ENCODE results near the gene GRAP2.

DNA sequence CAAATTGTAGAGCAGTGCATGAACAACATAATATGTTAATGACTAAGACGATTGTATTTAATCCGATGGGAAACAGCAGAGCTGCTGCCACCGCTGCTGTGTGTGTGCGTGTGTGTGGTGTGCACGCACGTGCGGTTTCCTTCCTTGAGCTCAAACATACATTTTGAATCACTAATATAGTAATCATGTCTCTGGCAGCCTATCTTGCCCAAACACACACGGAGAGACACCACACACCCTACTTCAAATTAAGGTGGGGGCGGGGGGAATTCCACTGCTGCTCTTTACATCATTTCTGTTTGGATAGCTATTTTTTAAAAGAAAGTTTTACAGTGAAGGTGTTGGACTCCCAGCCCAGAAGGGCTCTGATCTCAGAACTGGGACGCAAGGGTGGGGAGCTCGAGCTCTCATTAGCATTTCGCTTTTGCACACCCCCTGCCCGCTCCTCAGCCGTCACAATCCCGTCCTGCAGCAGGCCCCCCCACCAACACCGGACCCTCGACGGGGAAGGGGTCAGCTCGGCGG lies 93.2 kb downstream of the GRAP2 start:
- TF ChIP-seq, protein P1, sequence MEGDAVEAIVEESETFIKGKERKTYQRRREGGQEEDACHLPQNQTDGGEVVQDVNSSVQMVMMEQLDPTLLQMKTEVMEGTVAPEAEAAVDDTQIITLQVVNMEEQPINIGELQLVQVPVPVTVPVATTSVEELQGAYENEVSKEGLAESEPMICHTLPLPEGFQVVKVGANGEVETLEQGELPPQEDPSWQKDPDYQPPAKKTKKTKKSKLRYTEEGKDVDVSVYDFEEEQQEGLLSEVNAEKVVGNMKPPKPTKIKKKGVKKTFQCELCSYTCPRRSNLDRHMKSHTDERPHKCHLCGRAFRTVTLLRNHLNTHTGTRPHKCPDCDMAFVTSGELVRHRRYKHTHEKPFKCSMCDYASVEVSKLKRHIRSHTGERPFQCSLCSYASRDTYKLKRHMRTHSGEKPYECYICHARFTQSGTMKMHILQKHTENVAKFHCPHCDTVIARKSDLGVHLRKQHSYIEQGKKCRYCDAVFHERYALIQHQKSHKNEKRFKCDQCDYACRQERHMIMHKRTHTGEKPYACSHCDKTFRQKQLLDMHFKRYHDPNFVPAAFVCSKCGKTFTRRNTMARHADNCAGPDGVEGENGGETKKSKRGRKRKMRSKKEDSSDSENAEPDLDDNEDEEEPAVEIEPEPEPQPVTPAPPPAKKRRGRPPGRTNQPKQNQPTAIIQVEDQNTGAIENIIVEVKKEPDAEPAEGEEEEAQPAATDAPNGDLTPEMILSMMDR (IDR thresholded peaks at IDR 0.05 in 2 of 3, conservative IDR thresholded peaks at IDR 0.05 in 1 of 3; ENCODE audit: borderline replicate concordance in 1 of 3, insufficient read depth in 1 of 3, low read depth in 2 of 3, low read length in 2 of 3) = no peak
- TF ChIP-seq ELF1 (IDR thresholded peaks at IDR 0.05; ENCODE audit: borderline replicate concordance, low read depth) (no peak), EZH2phosphoT487 (IDR thresholded peaks at IDR 0.05; ENCODE audit: borderline replicate concordance) (no peak)
- TF ChIP-seq, protein P2, sequence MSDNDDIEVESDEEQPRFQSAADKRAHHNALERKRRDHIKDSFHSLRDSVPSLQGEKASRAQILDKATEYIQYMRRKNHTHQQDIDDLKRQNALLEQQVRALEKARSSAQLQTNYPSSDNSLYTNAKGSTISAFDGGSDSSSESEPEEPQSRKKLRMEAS (IDR thresholded peaks at IDR 0.05) = no peak
